GM21447 (cell line): ENCODE data around the gene SHMT2.

Experiments
- ATAC-seq: cut with Tn5 transposase; IDR thresholded peaks from one replicate; pipeline ENCODE4 v1.9.1; 2021; ENCODE audit not compliant: unreplicated experiment

Gene SHMT2

GRCh38 chr12:57229634-57230380 is at the start of gene SHMT2:
Gene SHMT2 (plus strand): TSS chr12:57229711. CDS start chr12:57229779, 68 bp downstream.
- peak; percentile 57 for ATAC-seq

DNA sequence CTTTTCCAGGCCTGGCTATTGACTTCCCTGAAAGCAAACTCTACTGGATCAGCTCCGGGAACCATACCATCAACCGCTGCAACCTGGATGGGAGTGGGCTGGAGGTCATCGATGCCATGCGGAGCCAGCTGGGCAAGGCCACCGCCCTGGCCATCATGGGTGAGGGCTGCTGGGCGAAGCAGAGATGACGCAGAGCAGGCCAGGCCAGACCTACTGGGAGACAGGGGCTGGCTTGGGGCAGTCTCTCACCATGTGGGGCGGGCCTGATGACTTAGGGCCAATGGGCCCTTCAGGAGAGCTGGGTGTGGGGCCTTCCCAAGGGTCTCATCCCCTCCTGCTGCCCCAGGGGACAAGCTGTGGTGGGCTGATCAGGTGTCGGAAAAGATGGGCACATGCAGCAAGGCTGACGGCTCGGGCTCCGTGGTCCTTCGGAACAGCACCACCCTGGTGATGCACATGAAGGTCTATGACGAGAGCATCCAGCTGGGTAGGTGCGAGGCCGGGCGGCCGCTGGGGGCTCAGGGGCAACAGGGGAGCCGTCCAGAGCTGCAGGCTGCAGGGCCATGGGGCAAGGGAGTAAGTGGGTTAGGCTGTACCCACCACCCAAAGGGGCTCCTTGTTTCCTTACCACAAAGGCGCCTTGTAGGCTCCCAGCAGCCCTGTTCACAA is 49.1 kb upstream of the SHMT2 start:
- no peak for ATAC-seq

- ATAC-seq: no peak
Measured at GRCh38 chr12:57181072-57181471, 48.4 kb upstream of the SHMT2 start.

GRCh38 chr12:57181561-57182155 is 47.9 kb upstream of the SHMT2 start:
- no peak for ATAC-seq

- peak; percentile 94 for ATAC-seq
Measured at GRCh38 chr12:57182918-57183575, 46.5 kb upstream of the SHMT2 start.

- ATAC-seq: no peak
Measured at GRCh38 chr12:57183939-57184725, 45.4 kb upstream of the SHMT2 start.

- no peak for ATAC-seq
Measured at GRCh38 chr12:57185403-57185802, 44.1 kb upstream of the SHMT2 start.

DNA sequence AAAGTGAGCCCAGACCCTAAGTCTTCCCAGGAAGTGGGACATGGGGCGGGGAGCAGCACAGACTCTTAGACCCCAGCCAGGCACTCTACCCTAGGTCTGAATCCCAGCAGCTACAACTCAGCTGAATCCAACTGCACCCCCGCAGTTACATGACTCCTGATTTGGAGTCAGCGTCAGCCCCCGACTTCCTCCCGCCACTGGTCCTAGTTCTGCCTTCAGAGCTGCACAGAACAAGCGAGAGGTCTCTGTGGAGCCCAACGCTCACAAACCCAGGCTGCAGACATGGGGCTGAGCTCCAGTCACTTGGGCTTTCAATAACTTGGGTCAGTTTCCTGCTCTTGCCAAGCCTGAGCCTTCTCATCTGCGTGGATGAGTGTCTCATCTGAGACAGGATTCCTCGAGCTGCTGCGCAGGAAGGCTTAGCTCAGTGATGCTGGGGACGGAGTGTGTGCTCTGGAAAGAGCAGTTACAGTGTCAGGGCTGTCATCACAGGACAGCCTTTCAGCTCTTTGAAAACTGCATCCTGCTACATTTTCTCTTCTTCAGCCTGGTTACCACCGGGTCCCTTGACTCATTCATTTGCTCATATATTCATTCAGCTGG is 43.5 kb upstream of the SHMT2 start:
- ATAC-seq: no peak

DNA sequence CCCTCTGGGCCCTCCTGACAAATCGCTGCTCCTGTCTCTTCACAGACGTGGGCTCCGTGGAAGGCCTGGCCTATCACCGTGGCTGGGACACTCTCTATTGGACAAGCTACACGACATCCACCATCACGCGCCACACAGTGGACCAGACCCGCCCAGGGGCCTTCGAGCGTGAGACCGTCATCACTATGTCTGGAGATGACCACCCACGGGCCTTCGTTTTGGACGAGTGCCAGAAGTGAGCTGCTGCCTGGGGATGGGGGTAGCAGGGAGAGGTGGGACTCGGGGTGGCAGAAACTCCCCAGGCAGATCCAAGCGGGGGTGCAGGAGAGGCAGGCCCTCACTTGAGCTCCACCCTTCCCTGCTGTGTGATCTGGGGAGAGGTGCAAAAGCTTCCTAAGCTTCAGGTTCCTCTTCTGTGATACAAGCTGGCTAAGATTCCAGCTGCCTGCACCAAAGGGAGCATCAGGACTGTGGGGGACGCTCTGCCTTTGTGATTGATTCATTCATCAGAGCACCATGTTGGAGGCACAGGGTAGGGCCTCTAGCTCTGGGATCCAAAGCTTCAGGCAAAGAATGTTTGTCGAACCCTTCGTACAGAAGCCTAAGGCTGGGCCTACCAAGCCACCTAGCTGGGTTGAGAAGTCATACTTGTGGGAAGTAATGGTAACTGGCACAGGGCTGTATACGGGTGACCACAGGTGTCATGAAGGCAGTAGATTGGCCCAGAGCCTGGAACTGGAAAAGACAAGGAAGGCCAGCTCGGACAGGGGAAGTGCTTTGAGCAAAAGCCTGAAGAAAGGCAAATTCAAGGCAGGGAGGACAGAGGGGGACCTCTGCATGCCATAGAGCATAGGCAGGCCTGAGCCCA is 42.1 kb upstream of the SHMT2 start:
- no peak for ATAC-seq

DNA sequence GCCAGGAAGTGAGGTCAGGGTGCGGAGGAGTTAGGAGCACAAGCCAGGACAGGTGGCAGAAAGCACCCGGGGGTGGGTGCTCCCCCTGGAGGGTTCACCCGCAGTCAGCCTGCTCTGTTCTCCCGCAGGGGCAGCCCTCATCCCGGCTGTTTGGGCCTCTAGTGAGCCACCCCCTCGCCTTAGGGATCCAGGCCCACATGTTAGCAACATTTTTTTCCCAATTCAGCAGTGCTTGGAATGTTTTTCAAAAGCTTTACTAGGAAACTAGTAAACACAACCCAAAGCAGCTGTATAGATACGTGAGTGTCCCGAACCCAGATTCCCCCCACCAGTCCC is 41.5 kb upstream of the SHMT2 start:
- ATAC-seq: no peak

GRCh38 chr12:57190037-57190436 is 39.5 kb upstream of the SHMT2 start:
- no peak for ATAC-seq

GRCh38 chr12:57190821-57191220 is 38.7 kb upstream of the SHMT2 start:
- ATAC-seq: no peak

- no peak for ATAC-seq
Measured at GRCh38 chr12:57191410-57191809, 38.1 kb upstream of the SHMT2 start.

- no peak for ATAC-seq
Measured at GRCh38 chr12:57192920-57193319, 36.6 kb upstream of the SHMT2 start.

DNA sequence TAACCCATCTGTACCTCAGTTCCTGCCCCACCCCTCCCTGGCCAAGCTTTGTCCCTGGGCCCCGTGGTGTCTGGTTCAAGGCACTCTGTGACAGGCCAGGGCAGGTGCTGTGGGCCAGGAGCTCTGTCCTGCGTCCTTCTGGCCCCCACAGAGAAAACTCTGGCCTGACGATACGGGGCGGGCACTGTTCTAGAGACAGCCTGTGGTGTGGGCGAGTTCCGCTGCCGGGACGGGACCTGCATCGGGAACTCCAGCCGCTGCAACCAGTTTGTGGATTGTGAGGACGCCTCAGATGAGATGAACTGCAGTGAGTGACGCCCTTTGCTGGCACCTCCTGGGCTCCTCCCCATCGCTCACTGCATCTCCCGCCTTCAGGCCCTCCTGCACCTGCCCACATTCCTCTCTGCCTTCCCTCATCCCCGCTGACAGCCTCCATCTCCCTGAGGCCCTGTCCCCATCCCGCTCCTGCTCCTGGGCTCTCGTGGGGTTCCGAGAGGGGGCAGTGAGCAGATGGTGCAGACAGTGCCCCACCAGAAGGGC is 35.7 kb upstream of the SHMT2 start:
- no peak for ATAC-seq

GRCh38 chr12:57194253-57194652 is 35.3 kb upstream of the SHMT2 start:
- ATAC-seq: no peak

DNA sequence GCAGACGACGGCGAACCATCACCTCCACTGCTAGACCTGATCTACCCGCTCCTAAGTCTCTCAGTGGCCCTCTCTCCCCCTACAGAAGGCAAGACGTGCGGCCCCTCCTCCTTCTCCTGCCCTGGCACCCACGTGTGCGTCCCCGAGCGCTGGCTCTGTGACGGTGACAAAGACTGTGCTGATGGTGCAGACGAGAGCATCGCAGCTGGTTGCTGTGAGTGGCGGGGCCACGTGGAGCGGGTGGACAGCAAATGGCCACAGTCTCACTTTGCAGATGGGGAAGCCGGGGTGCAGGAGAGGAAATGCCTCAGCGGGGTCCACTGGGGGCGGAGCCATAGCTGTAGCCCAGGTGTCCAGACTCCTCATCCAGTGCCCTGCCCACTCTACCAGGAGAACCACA is 34.3 kb upstream of the SHMT2 start:
- ATAC-seq: no peak

DNA sequence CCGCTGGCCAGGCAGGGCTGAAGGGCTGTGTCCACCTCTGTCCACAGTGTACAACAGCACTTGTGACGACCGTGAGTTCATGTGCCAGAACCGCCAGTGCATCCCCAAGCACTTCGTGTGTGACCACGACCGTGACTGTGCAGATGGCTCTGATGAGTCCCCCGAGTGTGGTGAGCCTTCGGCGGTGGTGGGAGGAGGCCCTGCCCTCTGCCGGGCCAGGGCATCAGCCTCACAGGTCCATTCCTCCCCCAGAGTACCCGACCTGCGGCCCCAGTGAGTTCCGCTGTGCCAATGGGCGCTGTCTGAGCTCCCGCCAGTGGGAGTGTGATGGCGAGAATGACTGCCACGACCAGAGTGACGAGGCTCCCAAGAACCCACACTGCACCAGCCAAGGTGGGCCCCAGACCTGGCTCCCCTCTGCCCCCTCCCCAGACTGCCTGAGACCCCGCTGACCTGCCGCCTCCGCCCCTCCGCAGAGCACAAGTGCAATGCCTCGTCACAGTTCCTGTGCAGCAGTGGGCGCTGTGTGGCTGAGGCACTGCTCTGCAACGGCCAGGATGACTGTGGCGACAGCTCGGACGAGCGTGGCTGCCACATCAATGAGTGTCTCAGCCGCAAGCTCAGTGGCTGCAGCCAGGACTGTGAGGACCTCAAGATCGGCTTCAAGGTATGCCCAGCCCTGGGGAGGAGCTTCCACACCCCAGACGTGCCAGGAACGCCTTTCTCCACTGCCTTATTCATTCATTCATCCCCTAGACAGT is 33.7 kb upstream of the SHMT2 start:
- ATAC-seq: no peak

DNA sequence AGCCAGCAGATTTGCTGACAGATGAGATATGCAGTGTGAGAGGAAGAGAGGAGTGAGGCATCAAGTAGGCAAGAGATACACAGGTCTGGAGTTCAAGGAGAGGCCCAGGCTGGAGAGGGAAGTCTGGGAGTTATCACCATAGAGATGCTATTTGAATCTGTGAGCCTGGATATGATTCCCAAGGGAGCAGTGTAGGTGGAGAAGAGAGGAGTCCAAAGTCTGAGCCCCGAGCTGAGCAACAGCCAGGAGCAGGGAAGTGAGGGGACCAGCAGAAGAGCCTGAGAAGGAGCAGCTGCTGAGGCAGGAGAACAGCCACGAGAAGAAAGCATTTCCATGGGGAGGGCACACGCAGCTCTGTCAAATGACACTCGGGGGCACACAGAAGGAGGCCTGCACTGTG is 33.1 kb upstream of the SHMT2 start:
- ATAC-seq: no peak
